ENCODE measurements around the gene GALNT4. TPM values are rescaled to one million over a fixed set of nuclear protein-coding genes. Genes with fewer than 3 reads are reported as not detected.

GALNT4 gene
- total RNA-seq, 8 experiments from 2014 or later = 1.5 to 4.9 (median 2.8) TPM

- WGBS, 10 experiments = 13 to 100% (median 67%) methylated on average over 1 to 3 of the region's 4 CpGs; no CpG with 5 or more reads in 3 of the 10 experiments
- Histone ChIP-seq H3K27ac (no peak overlapping the region), H3K4me3 (no peak overlapping the region), H3K4me1 (replicated peaks in 1 of 2) (peaks cover 0 to 6% of the 10 kb centered on the region in 2 donors)
- peak in 2 of 8 experiments; percentile 54 to 66 for ATAC-seq (replicated peaks in 6 of 8)
- in situ Hi-C loops (cut with MboI; ENCODE audit: low pct_unique_long_range_greater_than_20kb in 2 of 9, low sequenced_read_pairs in 9 of 9, unreplicated experiment in 9 of 9) = loop anchor here in 4 of 9 experiments (10.0 to 25.0 kb wide), 5 partner anchors 158 to 1415 kb away; partner anchors contain the start of genes ATP2B1 (in 2 of the 4) and CCER1 (in 1 of the 4)
Observed at GRCh38 chr12:89547101-89547500, 22.5 kb upstream of the GALNT4 start.

GRCh38 chr12:89546151-89546550 lies 21.6 kb upstream of the GALNT4 start:
- Histone ChIP-seq H3K4me3 (no peak overlapping the region), H3K27ac (no peak overlapping the region), H3K4me1 (replicated peaks in 1 of 2) (peaks cover 0 to 6% of the 10 kb centered on the region in 2 donors)
- ATAC-seq (replicated peaks in 6 of 8) = no peak
- 20 to 100% (median 100%) methylated on average over 1 to 4 of the region's 4 CpGs for WGBS, 10 experiments
- in situ Hi-C loops (cut with MboI; ENCODE audit: low pct_unique_long_range_greater_than_20kb in 2 of 9, low sequenced_read_pairs in 9 of 9, unreplicated experiment in 9 of 9) = loop anchor here in 4 of 9 experiments (10.0 to 25.0 kb wide), 5 partner anchors 159 to 1416 kb away; partner anchors contain the start of genes ATP2B1 (in 2 of the 4) and CCER1 (in 1 of the 4)

GRCh38 chr12:89544681-89545184 lies 20.1 kb upstream of the GALNT4 start:
- WGBS, 10 experiments = 0 to 88% (median 73%) methylated on average over 2 to 5 of the region's 6 CpGs; no CpG with 5 or more reads in 2 of the 10 experiments
- ATAC-seq (replicated peaks in 6 of 8) = peak; percentile 30 to 69 (median 55)
- no peak overlapping the region for H3K4me3 ChIP-seq
- H3K4me1 ChIP-seq (replicated peaks in 1 of 2) = peaks cover 0 to 6% of the 10 kb centered on the region in 2 donors
- H3K27ac ChIP-seq = no peak overlapping the region
- in situ Hi-C loops (cut with MboI; ENCODE audit: low pct_unique_long_range_greater_than_20kb in 2 of 9, low sequenced_read_pairs in 9 of 9, unreplicated experiment in 9 of 9) = loop anchor here in 4 of 9 experiments (10.0 to 25.0 kb wide), 5 partner anchors 160 to 1418 kb away; partner anchors contain the start of genes ATP2B1 (in 2 of the 4) and CCER1 (in 1 of the 4)

DNA sequence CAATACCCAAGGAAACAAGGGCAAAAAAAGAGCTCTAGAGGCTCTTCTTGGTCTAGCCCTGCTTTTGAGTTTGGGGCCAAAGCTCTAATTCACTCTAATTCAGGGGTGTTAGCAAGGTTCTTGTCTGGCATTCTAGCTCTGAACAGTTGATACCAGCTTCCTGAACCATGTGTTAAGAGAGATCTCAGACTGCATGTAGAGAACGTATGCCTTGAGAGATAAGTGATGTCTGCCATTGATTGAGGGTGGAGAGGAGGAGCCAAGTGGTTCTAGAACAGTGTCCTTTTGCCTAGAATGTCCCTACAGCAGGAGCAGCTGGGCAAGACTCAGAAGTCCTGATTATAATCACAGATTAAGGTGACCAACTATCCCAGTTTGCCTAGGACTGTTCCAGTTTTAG lies 19.4 kb upstream of the GALNT4 start:
- in situ Hi-C loops (cut with MboI; ENCODE audit: low pct_unique_long_range_greater_than_20kb in 2 of 9, low sequenced_read_pairs in 9 of 9, unreplicated experiment in 9 of 9) = loop anchor here in 4 of 9 experiments (10.0 to 25.0 kb wide), 5 partner anchors 161 to 1418 kb away; partner anchors contain the start of genes ATP2B1 (in 2 of the 4) and CCER1 (in 1 of the 4)
- no peak for ATAC-seq (replicated peaks in 6 of 8)
- no peak overlapping the region for H3K27ac ChIP-seq
- peaks cover 0 to 6% of the 10 kb centered on the region in 2 donors for H3K4me1 ChIP-seq (replicated peaks in 1 of 2)
- WGBS, 10 experiments = 71 to 100% (median 78%) methylated on average over 1 of the region's 1 CpG; no CpG with 5 or more reads in 7 of the 10 experiments
- H3K4me3 ChIP-seq = no peak overlapping the region

- Histone ChIP-seq H3K4me3 (no peak overlapping the region), H3K27ac (no peak overlapping the region), H3K4me1 (replicated peaks in 1 of 2) (peaks cover 0 to 6% of the 10 kb centered on the region in 2 donors)
- in situ Hi-C loops (cut with MboI; ENCODE audit: low pct_unique_long_range_greater_than_20kb in 2 of 9, low sequenced_read_pairs in 9 of 9, unreplicated experiment in 9 of 9) = loop anchor here in 4 of 9 experiments (10.0 to 25.0 kb wide), 5 partner anchors 162 to 1419 kb away; partner anchors contain the start of genes ATP2B1 (in 2 of the 4) and CCER1 (in 1 of the 4)
- 0 to 39% (median 22%) methylated on average over 2 to 6 of the region's 6 CpGs; no CpG with 5 or more reads in 1 of the 10 experiments for WGBS, 10 experiments
- peak; percentile 60 to 94 (median 76) for ATAC-seq (replicated peaks in 6 of 8)
Observed at GRCh38 chr12:89542912-89543592, 18.5 kb upstream of the GALNT4 start.

DNA sequence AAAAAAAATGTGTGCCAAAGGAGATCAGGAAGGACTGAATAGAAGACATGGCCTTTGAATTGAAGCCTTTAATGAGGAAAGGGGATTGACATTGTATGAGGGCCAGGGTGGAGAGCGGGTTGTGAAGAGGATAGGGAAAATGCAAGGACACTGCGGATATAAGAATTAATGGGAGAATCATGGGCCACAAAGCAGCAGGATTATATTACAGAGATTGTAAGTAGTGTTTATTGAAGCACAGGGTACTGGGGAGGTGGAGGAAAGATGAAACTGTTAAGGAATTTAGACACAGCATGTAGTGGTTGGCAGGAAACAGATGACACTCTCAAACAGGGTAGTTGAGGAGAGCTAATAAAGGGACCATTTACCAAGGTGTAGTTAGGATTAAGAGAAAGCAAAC lies 17.6 kb upstream of the GALNT4 start:
- no peak overlapping the region for H3K4me3 ChIP-seq
- no peak for ATAC-seq (replicated peaks in 6 of 8)
- H3K4me1 ChIP-seq (replicated peaks in 1 of 2) = peaks cover 0 to 6% of the 10 kb centered on the region in 2 donors
- in situ Hi-C loops (cut with MboI; ENCODE audit: low pct_unique_long_range_greater_than_20kb in 2 of 9, low sequenced_read_pairs in 9 of 9, unreplicated experiment in 9 of 9) = loop anchor here in 4 of 9 experiments (10.0 to 25.0 kb wide), 5 partner anchors 163 to 1420 kb away; partner anchors contain the start of genes ATP2B1 (in 2 of the 4) and CCER1 (in 1 of the 4)
- no peak overlapping the region for H3K27ac ChIP-seq
- whole genome bisulfite sequencing, 10 experiments = 85 to 100% (median 92%) methylated on average over 1 to 2 of the region's 2 CpGs; no CpG with 5 or more reads in 1 of the 10 experiments

- Histone ChIP-seq H3K4me1 (replicated peaks in 1 of 2) (peaks cover 0 to 6% of the 10 kb centered on the region in 2 donors), H3K27ac (no peak overlapping the region), H3K4me3 (no peak overlapping the region)
- ATAC-seq (replicated peaks in 6 of 8) = no peak
- WGBS, 10 experiments = 53 to 100% (median 67%) methylated on average over 1 to 3 of the region's 3 CpGs; no CpG with 5 or more reads in 5 of the 10 experiments
- in situ Hi-C loops (cut with MboI; ENCODE audit: low pct_unique_long_range_greater_than_20kb in 2 of 9, low sequenced_read_pairs in 9 of 9, unreplicated experiment in 9 of 9) = loop anchor here in 4 of 9 experiments (10.0 to 25.0 kb wide), 5 partner anchors 164 to 1422 kb away; partner anchors contain the start of genes ATP2B1 (in 2 of the 4) and CCER1 (in 1 of the 4)
Observed at GRCh38 chr12:89540586-89540985, 16.0 kb upstream of the GALNT4 start.

DNA sequence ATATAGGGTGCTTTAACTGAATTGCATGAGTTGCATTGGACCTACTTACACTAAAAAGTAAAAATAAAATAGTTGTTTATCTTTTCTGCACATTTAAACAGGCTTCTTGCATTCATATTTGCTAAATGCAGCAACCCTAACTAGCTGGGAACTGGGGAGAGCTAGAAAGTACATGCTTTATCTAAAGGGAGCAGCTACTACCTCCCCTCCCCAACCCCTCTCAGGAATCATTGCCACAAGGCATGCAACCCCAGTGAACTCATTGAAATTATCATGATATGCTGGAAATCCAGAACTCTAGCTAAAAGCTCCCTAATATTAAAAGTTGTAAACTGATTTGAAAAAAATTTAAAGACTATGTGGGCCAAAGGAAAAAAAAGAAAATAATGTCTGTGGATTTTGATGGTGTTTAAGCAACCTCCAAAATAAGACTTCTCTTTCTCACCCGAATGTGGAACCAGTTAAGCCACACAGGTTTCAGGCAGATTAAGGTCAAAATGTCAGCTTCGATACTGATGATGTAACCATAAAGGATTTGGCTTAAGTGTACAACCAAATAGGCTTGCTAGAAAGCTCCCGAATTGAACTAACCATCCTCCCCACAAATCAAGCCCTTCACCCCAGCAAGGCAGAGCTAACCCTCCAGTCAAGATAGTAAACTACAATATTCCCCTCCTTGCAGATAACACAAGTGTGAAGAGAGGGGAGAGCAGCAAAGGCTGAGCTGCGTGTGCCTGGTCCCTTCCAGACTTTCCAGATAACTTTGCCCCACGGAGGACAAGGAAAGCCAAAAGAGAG lies 15.0 kb upstream of the GALNT4 start:
- no peak overlapping the region for H3K4me3 ChIP-seq
- H3K27ac ChIP-seq = no peak overlapping the region
- H3K4me1 ChIP-seq (replicated peaks in 1 of 2) = peaks cover 0 to 2% of the 10 kb centered on the region in 2 donors
- WGBS, 10 experiments = 25 to 100% (median 62%) methylated on average over 1 to 4 of the region's 5 CpGs; no CpG with 5 or more reads in 4 of the 10 experiments
- in situ Hi-C loops (cut with MboI; ENCODE audit: low pct_unique_long_range_greater_than_20kb in 2 of 9, low sequenced_read_pairs in 9 of 9, unreplicated experiment in 9 of 9) = loop anchor here in 4 of 9 experiments (10.0 to 25.0 kb wide), 5 partner anchors 165 to 1423 kb away; partner anchors contain the start of genes ATP2B1 (in 2 of the 4) and CCER1 (in 1 of the 4)
- no peak for ATAC-seq (replicated peaks in 6 of 8)

DNA sequence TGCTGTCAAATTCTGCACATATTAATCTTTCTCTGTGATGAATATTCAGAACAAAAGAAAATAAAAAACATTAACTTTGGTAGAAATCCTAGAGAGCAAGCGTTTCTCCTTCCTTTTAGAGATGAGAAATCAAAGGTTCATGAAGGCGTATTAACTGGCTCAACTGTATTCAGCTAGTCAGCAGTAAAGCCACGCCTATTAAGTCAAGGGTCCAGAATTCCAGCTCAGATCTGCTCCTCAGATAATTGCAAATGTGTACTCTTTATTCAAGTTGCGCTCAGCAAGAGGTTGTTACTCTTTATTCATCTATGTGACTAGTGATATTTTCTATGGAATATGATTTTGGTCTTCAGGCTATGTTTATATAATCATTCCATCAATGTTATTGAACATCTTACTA lies 14.3 kb upstream of the GALNT4 start:
- H3K4me1 ChIP-seq (replicated peaks in 1 of 2) = no peaks in the 10 kb centered on the region
- ATAC-seq (replicated peaks in 6 of 8) = no peak
- in situ Hi-C loops (cut with MboI; ENCODE audit: low pct_unique_long_range_greater_than_20kb in 2 of 9, low sequenced_read_pairs in 9 of 9, unreplicated experiment in 9 of 9) = loop anchor here in 3 of 9 experiments (25.0 kb wide), 4 partner anchors 173 to 1423 kb away; partner anchors contain the start of genes ATP2B1 (in 1 of the 3) and CCER1 (in 1 of the 3)
- no peak overlapping the region for H3K4me3 ChIP-seq
- H3K27ac ChIP-seq = no peak overlapping the region
- 67 to 100% (median 85%) methylated on average over 1 to 4 of the region's 4 CpGs for WGBS, 10 experiments

DNA sequence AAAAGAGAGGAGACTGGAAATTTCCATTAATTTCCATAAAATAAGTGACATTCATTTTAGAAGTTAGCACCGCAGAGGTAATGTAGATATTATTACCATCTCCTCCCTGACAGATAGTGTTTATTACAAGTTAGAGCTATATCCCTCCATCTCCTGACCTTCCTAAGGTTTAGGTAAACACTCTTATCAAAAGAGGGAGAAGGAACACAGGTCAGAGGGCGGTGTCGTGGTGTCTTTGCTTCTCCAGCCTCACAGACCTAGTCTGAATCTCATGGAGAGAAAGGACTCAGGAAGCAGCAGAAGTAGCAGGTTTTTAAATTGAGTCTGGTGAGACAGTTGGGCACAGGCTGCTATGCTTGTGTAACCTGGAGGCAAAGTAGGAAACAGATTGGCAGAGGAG lies 12.8 kb upstream of the GALNT4 start:
- no peak for ATAC-seq (replicated peaks in 6 of 8)
- H3K4me1 ChIP-seq (replicated peaks in 1 of 2) = no peaks in the 10 kb centered on the region
- no peak overlapping the region for H3K4me3 ChIP-seq
- in situ Hi-C loops (cut with MboI; ENCODE audit: low pct_unique_long_range_greater_than_20kb in 2 of 9, low sequenced_read_pairs in 9 of 9, unreplicated experiment in 9 of 9) = loop anchor here in 3 of 9 experiments (25.0 kb wide), 4 partner anchors 175 to 1425 kb away; partner anchors contain the start of genes ATP2B1 (in 1 of the 3) and CCER1 (in 1 of the 3)
- no peak overlapping the region for H3K27ac ChIP-seq
- WGBS, 10 experiments = 71 to 100% (median 92%) methylated on average over 1 to 3 of the region's 3 CpGs; no CpG with 5 or more reads in 1 of the 10 experiments

DNA sequence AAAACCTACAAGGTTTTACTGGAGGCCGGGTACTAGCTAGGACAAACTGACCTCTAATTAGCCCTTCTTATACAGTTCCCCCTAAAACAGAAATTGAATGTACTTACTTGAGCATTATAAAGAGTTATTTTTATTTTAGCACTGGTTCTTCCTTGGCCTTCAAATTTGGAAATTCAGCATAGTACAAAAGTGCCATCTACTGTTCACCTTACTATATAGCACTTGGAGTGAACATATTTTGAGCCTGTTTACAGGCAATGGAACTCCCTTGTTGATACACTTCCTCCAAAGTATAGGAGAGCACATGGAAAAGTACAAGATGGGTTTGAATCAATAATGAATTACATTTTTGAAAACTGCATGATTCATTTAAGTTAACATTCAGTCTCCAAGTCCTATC lies 5.1 kb upstream of the GALNT4 start:
- peak in 1 of 8 experiments; percentile 5 for ATAC-seq (replicated peaks in 6 of 8)
- in situ Hi-C loops (cut with MboI; ENCODE audit: low pct_unique_long_range_greater_than_20kb in 2 of 9, low sequenced_read_pairs in 9 of 9, unreplicated experiment in 9 of 9) = loop anchor here in 4 of 9 experiments (10.0 to 25.0 kb wide), 5 partner anchors 55 to 1433 kb away; partner anchors contain the start of genes ATP2B1 (in 1 of the 4) and CCER1 (in 1 of the 4)
- Histone ChIP-seq H3K27ac (no peak overlapping the region), H3K4me1 (replicated peaks in 1 of 2) (peaks cover 0 to 4% of the 10 kb centered on the region in 2 donors), H3K4me3 (no peak overlapping the region)
- WGBS, 10 experiments = 0 to 71% (median 40%) methylated on average over 1 of the region's 1 CpG; no CpG with 5 or more reads in 5 of the 10 experiments
